NCI-H510A treated with DMSO at 0.1 percent for 48 hours (cell line): ENCODE data around the gene APOLD1.
"Not testable (repeated sequence)": the region's sequence is repeated elsewhere in the genome, so short reads cannot be mapped to it uniquely, and the experiment has no call there.

Experiments used
- DNase-seq: peaks from one replicate; lab custom pipeline; 2025; lab: John Stamatoyannopoulos, UW

APOLD1 gene, protein sequence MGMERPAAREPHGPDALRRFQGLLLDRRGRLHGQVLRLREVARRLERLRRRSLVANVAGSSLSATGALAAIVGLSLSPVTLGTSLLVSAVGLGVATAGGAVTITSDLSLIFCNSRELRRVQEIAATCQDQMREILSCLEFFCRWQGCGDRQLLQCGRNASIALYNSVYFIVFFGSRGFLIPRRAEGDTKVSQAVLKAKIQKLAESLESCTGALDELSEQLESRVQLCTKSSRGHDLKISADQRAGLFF

DNA sequence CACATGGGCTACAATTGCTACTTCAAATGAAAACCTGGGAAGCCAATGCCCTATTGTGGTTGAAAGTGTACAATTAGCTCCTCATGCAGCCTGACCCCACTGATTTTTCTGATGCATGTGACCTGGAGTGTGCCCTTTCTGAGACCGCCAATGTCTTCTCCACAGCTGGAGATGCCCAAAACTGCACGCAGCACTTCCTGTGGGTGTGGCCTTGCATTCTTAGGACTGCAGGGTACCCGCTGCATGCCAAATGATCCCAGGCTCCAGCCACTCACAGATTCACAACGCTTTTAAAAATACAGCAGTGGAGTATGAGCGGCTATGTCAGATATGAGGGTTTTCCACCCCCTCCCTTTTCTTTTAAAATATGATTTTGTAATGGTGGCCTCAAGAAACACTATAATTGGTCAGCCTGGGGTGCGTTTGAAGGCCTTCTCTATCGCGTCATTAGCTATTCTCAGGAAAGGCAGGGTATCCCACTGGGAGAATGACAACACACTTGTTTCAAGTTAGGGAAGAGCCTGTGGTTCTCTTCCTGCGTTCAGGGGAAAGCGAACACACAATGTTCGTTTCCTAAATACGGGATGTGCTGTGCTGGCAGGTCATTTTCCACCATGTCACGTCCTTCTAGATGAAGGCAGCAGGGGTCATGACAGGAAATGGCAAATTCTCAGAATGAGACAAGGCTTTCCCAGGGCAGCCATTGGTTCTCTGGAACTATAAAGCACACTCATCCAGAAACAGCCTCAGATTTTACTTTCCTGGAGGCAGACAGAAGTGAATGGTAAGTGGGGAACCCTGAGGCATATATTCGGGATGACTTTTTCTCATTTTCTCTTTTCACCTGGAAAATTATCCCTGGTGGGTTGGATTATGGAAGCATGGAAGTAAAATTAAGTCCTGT lies at the start of gene APOLD1:
APOLD1 (plus strand) TSS at position 749 of the 904 bp plus-strand sequence; CDS start at position 782, 33 bp downstream.
- no peak for DNase-seq

DNA sequence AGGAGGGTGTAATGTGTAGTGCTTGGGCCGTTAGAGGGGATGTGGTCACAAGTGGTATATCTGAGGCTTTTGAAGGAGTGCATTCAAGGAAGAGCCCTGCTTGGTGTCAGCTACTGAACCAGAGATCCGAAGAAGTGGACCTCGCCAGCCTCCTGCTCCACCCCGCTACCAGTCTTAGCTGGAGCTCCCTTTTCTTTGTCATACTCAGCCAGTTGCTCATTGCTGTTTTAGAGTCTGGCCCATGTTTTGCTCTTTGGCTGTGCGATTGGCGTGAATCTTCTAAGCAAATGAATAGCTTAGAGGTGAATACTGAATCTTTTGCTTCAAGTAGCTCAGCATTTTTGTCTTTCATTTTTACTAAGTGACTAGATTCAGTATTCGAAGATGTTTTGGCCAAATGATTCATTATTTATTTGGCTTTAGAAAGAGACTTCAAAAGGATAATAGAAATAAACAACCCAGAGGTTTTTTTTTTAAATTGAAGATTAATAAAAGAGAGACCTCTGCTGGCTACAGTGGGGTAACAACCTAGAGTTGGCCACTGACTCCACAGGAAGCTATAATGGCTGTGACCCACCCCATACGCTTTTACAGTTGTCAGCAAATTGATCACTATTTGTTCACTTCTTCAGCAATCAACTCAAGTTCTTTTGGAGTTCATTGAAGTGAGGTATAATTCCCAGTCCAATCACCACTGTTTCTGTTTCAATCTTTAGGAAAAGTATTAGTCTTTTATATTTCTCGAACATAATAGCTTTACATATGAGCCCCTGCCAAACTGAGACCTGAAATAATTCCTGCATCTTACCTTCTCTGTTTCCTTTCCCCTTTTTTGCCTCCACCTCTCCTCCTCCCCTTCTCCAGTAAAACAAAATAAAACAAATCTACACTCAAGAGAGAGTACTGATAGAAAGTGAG lies 48.4 kb upstream of the APOLD1 start:
- peak; percentile 57 for DNase-seq

DNA sequence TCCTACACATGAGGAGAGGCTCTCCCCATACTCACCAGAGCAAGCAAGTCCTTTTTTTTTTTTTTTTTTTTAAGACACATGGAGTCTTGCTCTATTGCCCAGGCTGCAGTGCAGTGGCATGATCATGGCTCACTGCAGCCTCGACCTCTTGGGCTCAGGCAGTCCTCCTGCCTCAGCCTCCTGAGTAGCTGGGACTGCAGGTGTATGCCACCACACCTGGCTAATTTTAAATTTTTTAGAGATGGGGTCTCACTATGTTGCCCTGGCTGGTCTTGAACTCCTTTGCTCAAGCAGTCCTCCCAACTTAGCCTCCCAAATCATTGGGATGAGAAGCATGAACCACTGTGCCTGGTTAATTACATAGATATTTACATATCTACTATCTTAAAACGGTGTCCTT lies 47.3 kb upstream of the APOLD1 start:
- not testable (repeated sequence) for DNase-seq

DNA sequence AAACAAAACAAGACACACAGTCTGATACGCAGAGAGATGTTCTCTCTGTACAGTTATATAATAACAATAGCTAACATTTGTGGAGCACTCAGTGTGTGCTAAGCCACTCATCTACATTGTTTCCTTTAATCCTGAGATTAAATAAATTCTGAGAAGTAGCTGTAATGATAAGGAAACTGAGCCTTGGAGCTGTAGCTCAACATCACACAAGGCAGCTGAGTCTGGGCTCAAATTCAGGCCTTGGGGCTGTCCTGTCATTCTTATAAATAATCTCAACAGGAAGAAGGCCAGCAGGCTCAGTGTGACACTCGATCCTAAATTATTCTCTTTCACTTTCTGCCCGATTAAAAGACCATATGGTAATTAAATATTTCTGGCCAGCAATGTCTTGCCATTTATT lies 43.8 kb upstream of the APOLD1 start:
- no peak for DNase-seq

DNA sequence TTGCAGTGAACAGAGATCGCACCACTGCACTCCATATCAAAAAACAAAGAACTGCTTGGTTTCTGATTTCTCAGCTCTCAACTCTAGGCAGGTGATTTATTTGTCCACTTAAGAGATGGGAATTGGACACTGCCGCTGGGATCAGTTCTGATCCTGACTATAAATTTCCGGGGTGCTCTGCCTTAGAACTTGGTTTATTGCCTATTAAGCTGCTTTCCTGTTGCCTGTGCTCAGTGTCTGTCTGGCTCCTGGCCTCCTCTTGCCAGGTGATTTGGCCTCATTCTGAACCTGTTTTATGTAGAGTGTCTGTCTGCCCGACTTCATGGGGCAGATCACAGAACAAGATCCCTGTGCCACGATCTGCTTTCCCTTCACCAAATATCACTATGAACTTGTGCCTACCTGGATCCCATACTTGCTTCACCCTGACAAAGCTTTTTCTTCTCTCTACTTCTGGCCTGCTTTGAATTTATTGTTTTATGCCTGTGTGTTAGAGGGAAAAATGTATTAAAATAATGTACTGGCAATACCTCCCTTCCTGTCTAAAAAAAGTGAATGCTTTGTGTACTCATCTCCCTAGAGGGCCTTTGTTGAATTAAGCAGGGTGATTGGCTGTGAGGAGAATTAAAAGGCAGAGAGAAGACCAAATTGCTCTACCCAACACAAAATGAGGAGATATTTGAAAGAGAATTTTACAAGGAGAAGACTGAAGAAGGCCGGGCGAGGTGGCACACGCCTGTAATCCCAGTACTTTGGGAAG lies 40.7 kb upstream of the APOLD1 start:
- no peak for DNase-seq

DNA sequence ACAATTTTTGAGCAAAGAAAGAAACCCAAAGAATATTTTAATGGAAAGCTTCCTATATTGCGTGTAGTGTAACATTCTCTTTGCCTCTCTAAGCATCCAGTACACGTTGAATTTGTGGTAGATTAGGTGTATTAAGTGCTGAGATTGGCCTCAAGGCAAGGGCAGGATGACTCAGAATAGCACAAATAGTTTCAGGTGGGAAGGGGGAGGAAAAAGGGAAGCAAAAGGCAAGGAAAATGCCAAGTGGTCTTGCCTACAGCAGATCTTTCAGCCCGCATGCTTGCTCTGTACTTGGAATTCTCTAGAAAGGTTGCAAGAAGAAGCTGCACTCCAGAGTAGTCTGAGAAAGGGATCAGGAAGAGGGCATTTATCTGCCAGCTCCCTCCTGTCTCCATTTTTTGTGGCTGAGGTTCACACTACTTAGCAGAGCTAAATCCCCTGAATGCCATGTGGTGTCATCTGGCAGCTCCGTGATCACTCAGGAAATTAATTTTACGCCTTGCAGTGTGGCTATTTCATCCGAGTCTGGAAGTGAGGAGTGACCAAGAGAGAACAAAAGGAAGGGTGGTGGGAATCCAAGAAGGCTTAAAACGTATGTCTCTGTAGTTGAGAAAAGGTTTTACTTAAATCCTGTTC lies 39.8 kb upstream of the APOLD1 start:
- DNase-seq, result no peak

DNA sequence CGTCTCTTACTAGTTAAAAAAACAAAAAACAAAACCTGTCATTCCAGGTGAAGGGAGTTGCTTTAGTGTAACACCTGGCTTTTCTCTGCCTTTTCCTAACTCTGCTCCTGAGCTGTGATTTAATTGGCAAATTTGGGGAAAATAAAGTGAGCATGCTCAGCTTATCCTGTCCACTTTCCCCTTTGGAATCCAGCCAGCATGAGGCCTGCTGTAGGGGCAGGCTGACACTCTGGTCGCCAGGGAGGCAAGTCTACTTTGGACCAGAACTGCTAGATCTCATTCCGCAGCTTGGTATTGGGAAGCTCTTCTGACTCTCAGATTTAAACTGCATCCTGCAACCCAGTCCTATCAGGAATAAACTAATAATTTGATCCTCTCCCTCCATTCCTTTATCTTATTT lies 38.2 kb upstream of the APOLD1 start:
- no peak for DNase-seq

DNA sequence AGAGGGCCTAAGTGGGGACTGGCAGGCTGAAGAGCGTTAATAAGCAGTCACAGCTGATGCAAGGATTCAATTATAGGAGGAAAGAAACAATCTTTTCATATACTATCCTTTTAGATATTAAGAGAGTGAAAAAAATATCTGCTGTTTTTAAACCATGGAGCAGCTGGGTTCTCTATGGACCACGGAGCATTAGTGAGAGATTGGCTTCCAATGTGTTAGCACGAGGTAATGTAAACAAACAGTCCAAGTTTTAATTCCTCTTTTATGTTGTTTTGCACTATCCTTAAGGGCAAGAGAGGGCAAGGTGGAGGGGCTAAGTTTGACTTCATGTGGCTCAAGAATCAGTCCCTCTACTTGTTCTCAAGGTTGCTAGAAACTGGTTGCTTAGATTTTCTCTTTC lies 37.4 kb upstream of the APOLD1 start:
- DNase-seq, result no peak

DNA sequence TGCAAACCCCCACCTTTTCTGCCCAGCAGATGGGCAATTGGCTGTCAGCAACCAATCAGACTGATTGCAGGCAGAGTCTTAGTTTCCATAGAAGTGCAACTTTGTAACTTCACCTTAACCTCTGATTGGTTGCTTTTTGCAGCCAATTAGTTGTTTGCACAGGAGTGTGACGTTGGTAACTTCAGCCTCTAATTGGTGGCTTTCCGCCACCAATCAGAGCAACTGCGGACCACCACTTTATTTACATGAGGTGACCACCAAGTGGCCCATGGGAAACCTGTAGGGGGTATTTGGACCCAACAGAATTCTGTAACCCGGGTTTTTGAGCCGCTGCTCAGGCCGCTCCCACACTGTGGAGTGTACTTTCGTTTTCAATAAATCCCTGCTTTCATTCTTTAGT lies 36.0 kb upstream of the APOLD1 start:
- DNase-seq, result no peak

DNA sequence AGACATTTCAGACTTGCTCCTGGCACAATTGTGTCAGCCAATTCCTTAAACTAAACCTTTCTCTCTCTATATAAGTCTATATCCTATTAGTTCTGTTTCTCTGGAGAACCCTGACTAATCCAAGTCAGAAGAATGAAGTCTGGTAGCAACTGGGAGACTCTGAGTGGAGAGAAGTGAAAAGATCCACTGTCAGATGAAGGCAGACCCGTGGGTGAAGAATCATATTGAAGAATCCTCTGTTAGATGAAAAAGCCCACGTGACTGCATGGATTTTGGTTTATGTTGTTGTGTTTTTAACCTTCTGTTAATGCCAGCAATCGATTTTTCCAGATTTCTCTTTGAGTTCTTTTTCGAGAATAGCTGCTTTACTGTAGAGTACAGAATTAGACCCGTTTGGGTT lies 29.5 kb upstream of the APOLD1 start:
- no peak for DNase-seq

DNA sequence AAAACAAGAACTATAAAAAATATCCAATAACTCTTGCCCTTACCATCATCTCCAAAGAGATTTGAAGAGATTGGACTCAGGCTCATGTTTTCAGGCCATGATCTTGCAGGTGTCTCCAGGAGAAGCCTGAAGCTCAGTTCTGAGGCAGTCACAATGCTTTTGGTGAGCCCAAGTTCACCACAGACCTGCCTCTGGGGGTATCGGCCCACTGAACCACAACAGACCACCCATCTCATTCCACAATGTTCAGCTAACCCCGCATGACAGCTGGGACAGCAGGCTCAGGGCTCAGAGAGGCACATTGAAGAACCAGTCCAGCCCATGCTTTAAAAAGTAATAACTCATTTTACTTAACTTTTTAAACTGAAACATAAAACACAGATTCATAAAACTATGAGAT lies 28.3 kb upstream of the APOLD1 start:
- no peak for DNase-seq

DNA sequence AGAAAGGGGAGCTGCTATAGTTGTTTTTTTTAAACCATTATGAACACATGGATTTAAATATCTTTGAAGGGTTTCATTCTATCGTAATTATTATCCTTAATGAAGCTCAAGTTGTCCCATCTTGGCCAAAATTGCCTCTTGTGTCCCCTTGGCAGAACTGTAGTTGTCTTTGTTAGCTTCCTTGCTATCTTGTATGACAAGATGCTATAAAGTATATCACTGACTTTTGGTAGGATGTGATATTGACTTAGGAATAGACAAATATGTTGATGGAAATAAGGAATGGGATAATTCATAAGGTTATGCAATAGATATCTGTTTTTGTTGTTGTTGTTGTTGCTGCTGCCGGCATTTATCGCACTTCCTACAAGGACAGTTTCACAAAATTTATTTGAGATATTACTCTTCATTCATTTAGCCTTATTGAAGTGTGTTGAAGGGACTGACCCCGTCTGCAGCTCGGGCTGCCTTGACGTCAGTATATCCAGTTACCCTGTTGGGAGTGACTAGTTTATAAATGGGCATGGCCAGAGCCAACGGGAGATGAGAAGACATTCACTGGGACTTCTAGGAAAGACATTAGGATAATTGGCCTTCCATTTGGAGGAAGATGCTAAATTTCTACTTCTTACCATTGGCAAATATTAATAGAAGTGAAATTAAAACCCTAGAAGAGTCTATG lies 26.1 kb upstream of the APOLD1 start:
- DNase-seq, result no peak

DNA sequence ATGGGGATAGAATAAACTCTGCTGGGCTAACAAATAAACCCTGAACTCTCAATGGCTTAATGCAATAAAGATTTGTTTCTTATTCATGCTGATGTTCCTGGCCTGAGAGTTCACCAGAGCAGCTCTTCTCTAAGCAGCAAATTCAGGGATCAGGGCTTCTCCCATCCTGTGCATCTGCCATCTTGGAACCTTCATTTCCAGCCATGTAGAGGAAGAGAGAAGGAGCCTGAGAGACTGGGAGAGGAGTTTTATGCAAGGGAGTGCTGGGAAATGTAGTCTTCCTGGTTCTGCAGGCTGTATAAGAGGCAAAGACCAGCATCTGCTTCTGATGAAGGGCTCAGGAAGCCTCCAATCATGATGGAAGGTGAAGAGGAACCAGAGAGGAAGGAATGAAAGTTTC lies 20.6 kb upstream of the APOLD1 start:
- DNase-seq, result no peak

DNA sequence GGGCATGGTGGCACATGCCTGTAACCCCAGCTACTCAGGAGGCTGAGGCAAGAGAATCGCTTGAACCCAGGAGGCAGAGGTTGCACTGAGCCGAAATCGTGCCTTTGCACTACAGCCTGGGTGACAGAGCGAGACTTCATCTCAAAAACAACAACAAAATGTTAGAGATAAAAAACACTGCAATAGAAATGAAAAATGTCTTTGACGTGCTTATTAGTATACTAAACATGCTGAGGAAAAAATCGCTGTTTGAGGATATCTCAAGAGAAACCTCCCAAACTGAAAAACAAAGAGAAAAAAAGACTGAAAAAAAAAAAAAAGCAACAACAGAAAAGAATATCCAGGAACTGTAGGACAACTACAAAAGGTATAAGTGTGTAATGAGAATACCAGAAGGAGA lies 15.2 kb upstream of the APOLD1 start:
- DNase-seq, result no peak

DNA sequence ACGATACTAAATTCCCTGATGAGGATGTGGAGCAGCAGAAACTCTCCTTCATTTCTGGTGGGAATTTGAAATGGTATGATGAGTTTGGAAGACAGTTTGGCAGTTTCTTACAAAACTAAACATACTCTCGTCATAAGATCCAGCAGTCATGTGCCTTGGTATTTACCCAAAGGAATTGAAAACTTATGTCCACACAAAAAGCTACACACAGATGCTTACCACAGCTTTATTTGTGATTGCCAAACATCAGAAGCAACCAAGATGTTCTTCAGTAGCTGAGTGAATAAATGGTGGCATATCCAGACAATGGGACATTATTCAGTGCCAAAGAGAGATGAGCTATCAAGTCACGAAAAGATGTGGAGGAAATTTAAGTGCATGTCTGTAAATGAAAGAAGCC lies 10.7 kb upstream of the APOLD1 start:
- DNase-seq, result no peak

DNA sequence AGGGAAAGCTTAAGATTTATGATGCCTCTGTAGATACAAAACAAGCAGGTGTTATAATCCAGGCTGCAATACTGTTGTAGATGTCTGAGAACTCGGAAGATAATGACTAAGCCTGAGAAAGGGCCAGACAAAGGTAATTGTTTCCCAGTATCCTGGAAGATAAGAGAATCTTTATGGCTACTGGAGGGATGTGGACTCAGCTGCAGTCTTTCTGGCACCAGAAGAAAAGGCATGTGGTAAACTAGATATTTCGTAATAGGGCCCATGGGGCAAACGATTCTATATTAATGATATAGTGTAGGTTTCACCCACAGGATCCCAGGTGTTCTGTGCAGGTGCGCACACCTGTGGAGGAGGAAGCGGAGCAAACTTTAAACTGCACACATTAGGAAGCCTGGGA lies 9.2 kb upstream of the APOLD1 start:
- no peak for DNase-seq

DNA sequence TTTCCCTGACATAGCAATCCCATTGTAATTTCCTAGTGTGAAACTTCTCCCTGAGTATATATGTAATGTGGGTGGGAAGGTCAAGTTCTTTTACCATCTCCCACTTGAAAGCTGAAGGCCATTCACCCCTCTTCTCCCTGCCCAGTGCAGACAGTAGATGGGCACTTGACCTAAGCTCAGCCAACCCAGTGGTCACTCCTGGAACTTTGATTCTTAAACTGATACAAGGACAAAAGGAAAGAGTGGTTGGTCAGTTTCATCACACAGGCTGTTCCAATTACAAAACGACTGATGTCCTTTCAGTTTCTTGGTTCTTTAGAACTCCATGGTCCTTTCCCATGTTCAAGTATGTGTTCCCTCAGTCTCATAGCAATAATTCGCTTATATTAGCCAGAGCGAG lies 8.4 kb upstream of the APOLD1 start:
- DNase-seq, result no peak

DNA sequence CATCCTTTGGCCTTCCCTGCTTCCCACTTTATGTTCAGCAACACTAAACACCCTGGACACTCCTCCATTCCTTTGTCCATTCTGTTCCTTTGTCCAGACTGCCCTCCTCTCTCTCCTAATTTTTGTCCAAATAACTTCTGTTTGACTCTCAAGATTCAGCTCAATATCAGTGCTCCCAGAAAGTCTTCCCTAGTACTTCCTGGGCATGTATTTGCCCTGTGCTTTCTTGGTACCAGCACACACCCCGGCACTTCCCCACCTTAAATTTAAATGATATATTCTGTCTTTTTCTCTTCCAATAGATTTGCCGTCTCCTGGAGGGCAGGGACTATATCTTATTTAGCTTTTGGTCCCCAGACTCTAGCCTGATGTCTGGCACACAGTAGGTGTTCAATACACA lies 6.5 kb upstream of the APOLD1 start:
- DNase-seq, result no peak

DNA sequence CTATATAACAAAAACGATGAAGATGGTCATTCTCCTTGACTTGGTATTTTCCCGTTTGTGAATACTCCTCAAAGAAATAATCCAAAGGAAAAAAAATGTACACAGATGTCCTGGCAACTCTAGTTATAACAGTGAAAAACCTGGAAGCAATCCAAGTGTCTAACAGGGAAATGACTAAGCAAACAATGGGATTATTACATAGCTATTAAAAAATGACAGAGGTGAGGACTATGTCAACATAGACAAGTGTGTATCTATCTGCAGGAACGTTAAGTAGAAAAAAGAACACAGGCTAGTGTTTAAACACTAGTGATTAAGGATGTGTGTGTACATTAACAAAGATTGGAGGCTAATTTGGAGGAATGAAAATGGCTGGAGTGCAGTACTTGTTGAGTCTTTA lies 5.9 kb upstream of the APOLD1 start:
- DNase-seq, result peak; percentile 87

DNA sequence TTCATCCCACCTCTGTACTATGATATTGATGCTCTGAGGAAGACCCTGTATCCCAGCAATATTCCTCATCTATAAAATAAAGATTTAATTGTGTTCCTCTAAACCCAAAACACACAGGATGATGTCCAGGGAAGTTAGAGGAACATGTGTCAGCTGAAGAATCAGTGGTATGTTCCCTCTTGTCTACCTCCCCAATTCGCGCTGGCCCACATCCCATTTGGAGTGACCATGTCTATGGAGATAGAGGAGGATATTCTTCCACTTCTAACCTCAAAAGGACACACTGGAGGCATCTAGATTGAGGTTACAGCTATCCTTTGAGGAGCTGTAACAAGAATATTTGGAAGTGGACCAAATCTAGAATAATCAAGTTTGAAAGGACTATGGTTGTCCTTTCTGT lies 1.3 kb upstream of the APOLD1 start:
- no peak for DNase-seq

DNA sequence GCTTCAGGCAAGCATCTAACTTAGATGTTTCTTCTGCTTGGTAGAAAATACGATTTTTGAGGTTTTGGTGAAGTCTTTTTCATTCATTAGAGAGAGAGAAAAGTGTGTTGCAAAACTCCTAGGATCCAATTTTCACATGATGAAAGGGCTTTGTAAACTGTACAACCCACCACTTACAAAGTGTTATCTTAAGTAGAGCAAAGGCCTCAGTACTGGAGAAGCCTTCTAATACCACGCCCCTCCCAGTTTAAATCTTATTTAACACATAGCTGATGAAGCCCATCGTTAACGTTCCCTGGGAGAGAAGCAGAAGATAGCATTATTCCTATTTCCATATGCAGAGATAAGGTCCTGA lies 869 bp downstream of the APOLD1 start:
- no peak for DNase-seq
